NCI-H2227 (cell line): ENCODE data around the gene ZC3H12D.
"Not testable (repeated sequence)": the region's sequence is repeated elsewhere in the genome, so short reads cannot be mapped to it uniquely, and the experiment has no call there.

Experiments
- DNase-seq: peaks from one replicate; lab custom pipeline; 2025; ENCODE audit not compliant: unreplicated experiment; lab: John Stamatoyannopoulos, UW

Gene ZC3H12D

GRCh38 chr6:149483849-149484655 lies 762 bp downstream of the ZC3H12D start:
- no peak for DNase-seq

GRCh38 chr6:149483334-149483725 lies 1.5 kb downstream of the ZC3H12D start:
- no peak for DNase-seq

- no peak for DNase-seq
Observed at GRCh38 chr6:149482545-149483333, 2.1 kb downstream of the ZC3H12D start.

- DNase-seq, result no peak
Observed at GRCh38 chr6:149480502-149481280, 4.1 kb downstream of the ZC3H12D start.

GRCh38 chr6:149478631-149479314 lies 6.0 kb downstream of the ZC3H12D start:
- DNase-seq, result no peak

GRCh38 chr6:149477544-149477943 lies 7.3 kb downstream of the ZC3H12D start:
- DNase-seq, result no peak

GRCh38 chr6:149476789-149477455 lies 7.9 kb downstream of the ZC3H12D start:
- DNase-seq, result no peak

GRCh38 chr6:149474108-149474935 lies 10.5 kb downstream of the ZC3H12D start:
- DNase-seq, result no peak

- peak; percentile 45 for DNase-seq
Observed at GRCh38 chr6:149473080-149474052, 11.4 kb downstream of the ZC3H12D start.

GRCh38 chr6:149472241-149472640 lies 12.6 kb downstream of the ZC3H12D start:
- DNase-seq, result no peak

- DNase-seq, result no peak
Observed at GRCh38 chr6:149471801-149472200, 13.0 kb downstream of the ZC3H12D start.

- no peak for DNase-seq
Observed at GRCh38 chr6:149470948-149471347, 13.9 kb downstream of the ZC3H12D start.

- DNase-seq, result no peak
Observed at GRCh38 chr6:149468179-149468578, 16.6 kb downstream of the ZC3H12D start.

GRCh38 chr6:149467265-149467664 lies 17.5 kb downstream of the ZC3H12D start:
- no peak for DNase-seq

GRCh38 chr6:149464411-149464810 lies 20.4 kb downstream of the ZC3H12D start:
- no peak for DNase-seq

GRCh38 chr6:149463781-149464180 lies 21.0 kb downstream of the ZC3H12D start:
- no peak for DNase-seq

GRCh38 chr6:149462712-149463111 lies 22.1 kb downstream of the ZC3H12D start:
- DNase-seq, result not testable (repeated sequence)

- DNase-seq, result no peak
Observed at GRCh38 chr6:149461670-149462069, 23.1 kb downstream of the ZC3H12D start.
